Measurements from ENCODE around the gene ALB.

- TF ChIP-seq POLR2A (IDR thresholded peaks at IDR 0.05) (no peak), CTCF (IDR thresholded peaks at IDR 0.05 in 8 of 11, conservative IDR thresholded peaks at IDR 0.05 in 3 of 11) (no peak)
Measured at GRCh38 chr4:73432169-73433000, 28.3 kb downstream of the ALB start.
